IgD-negative memory B cell (primary cell): ENCODE data around the gene DEK. TPM values are rescaled to one million over a fixed set of nuclear protein-coding genes. Genes with fewer than 3 reads are reported as not detected.
"Not testable (repeated sequence)": the region's sequence is repeated elsewhere in the genome, so short reads cannot be mapped to it uniquely, and the experiment has no call there.

Source experiments
- H3K27ac Mint-ChIP-seq, 3 donors: one replicate each; pipeline ENCODE4 v1.8.0; 2020 to 2022; ENCODE audit warnings: mild to moderate bottlenecking in 3 of 3, mixed read lengths in 3 of 3, moderate library complexity in 1 of 3
- H3K27me3 Mint-ChIP-seq: one replicate; pipeline ENCODE4 v1.8.0; 2021; ENCODE audit warnings: mixed read lengths
- H3K36me3 Mint-ChIP-seq: one replicate; pipeline ENCODE4 v1.8.0; 2020; ENCODE audit warnings: mild to moderate bottlenecking, mixed read lengths
- H3K4me1 Mint-ChIP-seq, 3 donors: one replicate each; pipeline ENCODE4 v1.8.0; 2020 to 2022; ENCODE audit warnings: mixed read lengths in 3 of 3, mild to moderate bottlenecking in 1 of 3
- H3K4me3 Mint-ChIP-seq, 4 donors: one replicate each; pipeline ENCODE4 v1.8.0; 2020 to 2022; ENCODE audit warnings: mild to moderate bottlenecking in 4 of 4, mixed read lengths in 4 of 4, moderate library complexity in 3 of 4
- H3K9me3 Mint-ChIP-seq, 3 donors: one replicate each; pipeline ENCODE4 v1.8.0; 2020 to 2021; ENCODE audit warnings: mixed read lengths in 3 of 3, mild to moderate bottlenecking in 1 of 3
- polyA plus RNA-seq: library from polyadenylated mRNA; unstranded; fragments of 300-500 nt; fragmentation: Illumina TruSeq; gene quantifications from one replicate; pipeline ENCODE4 v1.2.3, GENCODE V29; 2021

Gene DEK
- polyA plus RNA-seq, 1 donor from 2014 or later: 83.3 TPM

DNA sequence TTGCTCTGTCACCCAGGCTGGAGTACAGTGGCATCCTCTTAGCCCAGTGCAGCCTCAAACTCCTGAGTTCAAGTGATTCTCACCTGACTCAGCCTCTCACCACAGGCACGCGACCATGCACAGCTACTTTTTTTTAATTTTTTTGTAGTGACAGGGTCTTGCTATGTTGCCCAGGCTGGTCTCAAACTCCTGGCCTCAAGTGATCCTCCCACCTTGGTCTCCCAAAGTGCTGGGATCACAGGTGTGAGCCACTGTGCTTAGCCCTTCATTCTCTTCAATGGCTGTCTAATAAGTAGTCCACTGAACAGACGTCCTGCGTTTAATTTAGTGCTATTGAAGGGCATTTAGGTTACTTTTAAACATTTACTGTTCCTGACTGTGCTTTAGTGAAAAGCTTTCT lies 81.8 kb downstream of the DEK start:
- Mint-ChIP-seq H3K36me3 (peaks cover 28% of the 10 kb centered on the region), H3K27ac (no peak overlapping the region), H3K4me1 (peaks cover 25 to 32% (median 27%) of the 10 kb centered on the region in 3 donors), H3K4me3 (no peak overlapping the region), H3K27me3 (no peaks in the 10 kb centered on the region), H3K9me3 (no peaks in the 10 kb centered on the region)

DNA sequence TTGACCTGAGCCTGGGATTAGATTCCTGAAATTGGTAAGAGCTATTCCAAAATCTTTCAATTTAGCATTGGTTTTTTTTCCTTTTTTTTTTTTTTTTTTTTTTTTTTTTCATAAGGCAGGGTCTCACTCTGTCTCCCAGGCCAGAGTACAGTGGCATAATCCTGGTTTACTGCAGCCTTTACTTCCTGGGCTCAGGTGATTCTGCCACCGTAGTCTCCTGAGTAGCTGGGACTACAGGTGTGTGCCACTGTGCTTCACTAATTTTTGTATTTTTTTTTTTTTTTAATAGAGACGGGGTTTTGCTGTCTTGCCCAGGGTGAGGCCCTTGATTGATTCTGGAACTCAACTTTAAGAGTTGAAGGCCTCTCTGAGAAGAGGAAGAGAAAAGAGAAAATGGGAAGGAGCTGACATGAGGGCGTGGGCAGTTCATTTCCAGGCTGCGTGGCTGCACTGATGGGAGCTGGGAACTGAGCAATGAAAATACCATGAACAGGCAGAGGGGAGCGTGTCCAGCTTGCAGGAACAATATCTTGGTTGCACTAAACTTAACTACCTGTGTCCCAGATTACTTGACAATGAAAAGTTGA lies 84.5 kb downstream of the DEK start:
- peaks cover 35% of the 10 kb centered on the region for H3K36me3 Mint-ChIP-seq
- H3K9me3 Mint-ChIP-seq: peaks cover 0 to 6% (median 0%) of the 10 kb centered on the region in 3 donors
- H3K27ac Mint-ChIP-seq: peak overlapping the region in 1 of 3 donors; percentile 83
- peaks cover 32 to 42% (median 39%) of the 10 kb centered on the region in 3 donors for H3K4me1 Mint-ChIP-seq
- H3K4me3 Mint-ChIP-seq: peak overlapping the region in 2 of 4 donors; percentile 36 to 82
- H3K27me3 Mint-ChIP-seq: no peaks in the 10 kb centered on the region

GRCh38 chr6:18178960-18179615 lies 85.2 kb downstream of the DEK start:
- Mint-ChIP-seq H3K9me3 (peaks cover 0 to 6% (median 0%) of the 10 kb centered on the region in 3 donors), H3K27me3 (no peaks in the 10 kb centered on the region), H3K4me1 (peaks cover 32 to 42% (median 39%) of the 10 kb centered on the region in 3 donors), H3K27ac (peak overlapping the region in 2 of 3 donors; percentile 56 to 83), H3K36me3 (peaks cover 39% of the 10 kb centered on the region), H3K4me3 (peak overlapping the region in 2 of 4 donors; percentile 36 to 82)

GRCh38 chr6:18177286-18177965 lies 86.9 kb downstream of the DEK start:
- peaks cover 43% of the 10 kb centered on the region for H3K36me3 Mint-ChIP-seq
- H3K27ac Mint-ChIP-seq: peak overlapping the region in 2 of 3 donors; percentile 21 to 41
- peaks cover 0 to 6% (median 0%) of the 10 kb centered on the region in 3 donors for H3K9me3 Mint-ChIP-seq
- H3K4me3 Mint-ChIP-seq: peak overlapping the region in 1 of 4 donors; percentile 81
- peaks cover 32 to 42% (median 38%) of the 10 kb centered on the region in 3 donors for H3K4me1 Mint-ChIP-seq
- no peaks in the 10 kb centered on the region for H3K27me3 Mint-ChIP-seq

DNA sequence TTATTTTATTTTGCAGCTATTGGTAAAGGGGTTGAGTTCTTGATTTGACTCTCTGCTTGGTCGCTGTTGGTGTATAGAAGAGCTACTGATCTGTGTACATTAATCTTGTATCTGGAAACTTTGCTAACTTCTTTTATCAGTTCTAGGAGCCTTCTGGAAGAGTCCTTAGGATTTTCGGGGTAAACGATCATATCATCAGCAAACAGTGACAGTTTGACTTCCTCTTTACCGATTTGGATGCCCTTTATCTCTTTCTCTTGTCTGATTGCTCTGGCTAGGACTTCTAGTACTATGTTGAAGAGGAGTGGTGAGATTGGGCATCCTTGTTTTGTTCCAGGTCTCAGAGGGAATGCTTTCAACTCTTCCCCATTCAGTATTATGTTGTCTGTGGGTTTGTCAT lies 88.1 kb downstream of the DEK start:
- H3K4me3 Mint-ChIP-seq, H3K27ac Mint-ChIP-seq, H3K9me3 Mint-ChIP-seq, H3K27me3 Mint-ChIP-seq: not testable (repeated sequence)
- peaks cover 32 to 45% (median 36%) of the 10 kb centered on the region in 3 donors for H3K4me1 Mint-ChIP-seq
- peaks cover 45% of the 10 kb centered on the region for H3K36me3 Mint-ChIP-seq

Other genes starting within 250 kb of the DEK start
- gene NHLRC1, start 141.9 kb downstream of the DEK start, polyA plus RNA-seq: 0.40 TPM
- 5.4 TPM for gene TPMT, start 109.5 kb downstream of the DEK start, polyA plus RNA-seq
- gene KDM1B, start 109.1 kb downstream of the DEK start, polyA plus RNA-seq: 2.3 TPM
- gene RNF144B, start 122.8 kb upstream of the DEK start, polyA plus RNA-seq: 6.2 TPM